ENCODE measurements around the gene MIPOL1. TPM values are rescaled to one million over a fixed set of nuclear protein-coding genes. Genes with fewer than 3 reads are reported as not detected.
"Not testable (repeated sequence)": the region's sequence is repeated elsewhere in the genome, so short reads cannot be mapped to it uniquely, and the experiment has no call there.

Gene MIPOL1
- total RNA-seq, 3 donors from 2014 or later (not counting 1 experiment from before 2014, with no cell fraction given) = not detected

DNA sequence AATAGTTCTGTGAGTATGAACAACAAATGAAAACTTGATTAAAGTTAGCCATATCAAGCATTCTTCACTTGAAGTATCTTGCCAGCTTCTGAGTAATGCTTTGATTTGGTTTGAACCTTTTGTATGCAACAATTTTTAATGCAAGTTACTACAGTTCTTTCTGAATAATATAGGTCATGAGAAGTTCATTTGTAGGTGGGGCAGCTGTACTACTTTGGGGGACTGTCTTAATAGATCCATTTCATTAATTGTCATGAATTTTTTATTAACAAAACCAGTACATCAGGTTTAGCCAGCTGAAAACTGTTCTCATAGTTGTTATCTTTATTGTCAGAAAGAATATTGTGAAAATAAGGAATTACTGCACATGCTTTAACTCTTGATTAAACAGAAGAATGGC is 254.6 kb downstream of the MIPOL1 start:
- H3K36me3 Mint-ChIP-seq = no peaks in the 10 kb centered on the region
- no peaks in the 10 kb centered on the region for H3K4me1 Mint-ChIP-seq
- no peak for ATAC-seq
- H3K27ac Mint-ChIP-seq = no peak overlapping the region
- no peak overlapping the region for H3K4me3 ChIP-seq (ENCODE audit: low read length)
- no peaks in the 10 kb centered on the region for H3K36me3 ChIP-seq (ENCODE audit: control insufficient read depth, insufficient read depth, low read length)
- TF ChIP-seq, protein P1, sequence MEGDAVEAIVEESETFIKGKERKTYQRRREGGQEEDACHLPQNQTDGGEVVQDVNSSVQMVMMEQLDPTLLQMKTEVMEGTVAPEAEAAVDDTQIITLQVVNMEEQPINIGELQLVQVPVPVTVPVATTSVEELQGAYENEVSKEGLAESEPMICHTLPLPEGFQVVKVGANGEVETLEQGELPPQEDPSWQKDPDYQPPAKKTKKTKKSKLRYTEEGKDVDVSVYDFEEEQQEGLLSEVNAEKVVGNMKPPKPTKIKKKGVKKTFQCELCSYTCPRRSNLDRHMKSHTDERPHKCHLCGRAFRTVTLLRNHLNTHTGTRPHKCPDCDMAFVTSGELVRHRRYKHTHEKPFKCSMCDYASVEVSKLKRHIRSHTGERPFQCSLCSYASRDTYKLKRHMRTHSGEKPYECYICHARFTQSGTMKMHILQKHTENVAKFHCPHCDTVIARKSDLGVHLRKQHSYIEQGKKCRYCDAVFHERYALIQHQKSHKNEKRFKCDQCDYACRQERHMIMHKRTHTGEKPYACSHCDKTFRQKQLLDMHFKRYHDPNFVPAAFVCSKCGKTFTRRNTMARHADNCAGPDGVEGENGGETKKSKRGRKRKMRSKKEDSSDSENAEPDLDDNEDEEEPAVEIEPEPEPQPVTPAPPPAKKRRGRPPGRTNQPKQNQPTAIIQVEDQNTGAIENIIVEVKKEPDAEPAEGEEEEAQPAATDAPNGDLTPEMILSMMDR (IDR thresholded peaks at IDR 0.05) = no peak
- H3K9me3 Mint-ChIP-seq = peaks cover 9 to 12% of the 10 kb centered on the region in 2 donors
- intact Hi-C loops (cut with micrococcal nuclease) = no loop called here
- no peaks in the 10 kb centered on the region for H3K27me3 ChIP-seq (ENCODE audit: control insufficient read depth, insufficient read depth, low read length)
- H3K9me3 ChIP-seq (ENCODE audit: control insufficient read depth, insufficient read depth, low read length) = no peaks in the 10 kb centered on the region
- no peaks in the 10 kb centered on the region for H3K27me3 Mint-ChIP-seq (ENCODE audit: low read depth in 2 of 2)
- H3K4me3 Mint-ChIP-seq = no peak overlapping the region
- no peaks in the 10 kb centered on the region for H3K4me1 ChIP-seq (ENCODE audit: control insufficient read depth, insufficient read depth, low read length)
- H3K27ac ChIP-seq (ENCODE audit: low read length) = no peak overlapping the region
- no peak for DNase-seq

DNA sequence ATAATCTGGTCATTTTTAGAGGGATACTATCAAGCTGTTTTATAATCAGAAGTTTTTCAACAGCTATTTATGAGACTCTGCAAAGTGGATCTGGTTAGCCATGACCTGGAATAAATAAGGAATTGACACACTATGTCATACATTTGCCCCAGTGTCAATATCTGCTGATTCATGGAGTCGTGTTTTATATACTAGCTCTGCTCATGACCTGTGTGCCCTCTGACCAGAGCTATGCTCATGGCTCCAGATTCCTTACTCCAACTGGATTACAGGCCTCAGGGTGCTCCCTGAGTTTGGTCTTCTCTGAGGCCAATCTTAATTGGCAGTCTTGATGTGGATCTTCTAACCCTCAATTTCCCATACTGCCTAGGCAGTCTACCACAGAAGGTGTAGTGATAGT is 256.2 kb downstream of the MIPOL1 start:
- WGBS (ENCODE audit: insufficient coverage) = 79% methylated on average over 1 of the region's 1 CpG
- H3K27ac ChIP-seq (ENCODE audit: low read length) = no peak overlapping the region
- no peak overlapping the region for H3K4me3 ChIP-seq (ENCODE audit: low read length)
- no peaks in the 10 kb centered on the region for H3K27me3 Mint-ChIP-seq (ENCODE audit: low read depth in 2 of 2)
- TF ChIP-seq, protein P1 (IDR thresholded peaks at IDR 0.05) = no peak
- H3K27ac Mint-ChIP-seq = no peak overlapping the region
- DNase-seq (no peak), ATAC-seq (no peak)
- no peak overlapping the region for H3K4me3 Mint-ChIP-seq
- no peaks in the 10 kb centered on the region for H3K4me1 ChIP-seq (ENCODE audit: control insufficient read depth, insufficient read depth, low read length)
- H3K36me3 ChIP-seq (ENCODE audit: control insufficient read depth, insufficient read depth, low read length) = no peaks in the 10 kb centered on the region
- H3K4me1 Mint-ChIP-seq = no peaks in the 10 kb centered on the region
- peaks cover 9 to 22% of the 10 kb centered on the region in 2 donors for H3K9me3 Mint-ChIP-seq
- intact Hi-C loops (cut with micrococcal nuclease) = no loop called here
- no peaks in the 10 kb centered on the region for H3K36me3 Mint-ChIP-seq
- H3K27me3 ChIP-seq (ENCODE audit: control insufficient read depth, insufficient read depth, low read length) = no peaks in the 10 kb centered on the region
- no peaks in the 10 kb centered on the region for H3K9me3 ChIP-seq (ENCODE audit: control insufficient read depth, insufficient read depth, low read length)

- no peak for DNase-seq
- Histone ChIP-seq H3K27ac (ENCODE audit: low read length) (no peak overlapping the region), H3K36me3 (ENCODE audit: control insufficient read depth, insufficient read depth, low read length) (no peaks in the 10 kb centered on the region), H3K4me1 (ENCODE audit: control insufficient read depth, insufficient read depth, low read length) (no peaks in the 10 kb centered on the region), H3K9me3 (ENCODE audit: control insufficient read depth, insufficient read depth, low read length) (no peaks in the 10 kb centered on the region), H3K27me3 (ENCODE audit: control insufficient read depth, insufficient read depth, low read length) (no peaks in the 10 kb centered on the region), H3K4me3 (ENCODE audit: low read length) (no peak overlapping the region)
- H3K4me1 Mint-ChIP-seq = no peaks in the 10 kb centered on the region
- no peak overlapping the region for H3K4me3 Mint-ChIP-seq
- H3K27ac Mint-ChIP-seq = no peak overlapping the region
- TF ChIP-seq, protein P1 (IDR thresholded peaks at IDR 0.05) = no peak
- H3K27me3 Mint-ChIP-seq (ENCODE audit: low read depth in 2 of 2) = no peaks in the 10 kb centered on the region
- no peak for ATAC-seq
- peaks cover 7% of the 10 kb centered on the region for H3K36me3 Mint-ChIP-seq
- intact Hi-C loops (cut with micrococcal nuclease) = no loop called here
- H3K9me3 Mint-ChIP-seq = peaks cover 13 to 19% of the 10 kb centered on the region in 2 donors
These were observed 259.6 kb downstream of the MIPOL1 start for GRCh38 chr14:37457334-37457733.

DNA sequence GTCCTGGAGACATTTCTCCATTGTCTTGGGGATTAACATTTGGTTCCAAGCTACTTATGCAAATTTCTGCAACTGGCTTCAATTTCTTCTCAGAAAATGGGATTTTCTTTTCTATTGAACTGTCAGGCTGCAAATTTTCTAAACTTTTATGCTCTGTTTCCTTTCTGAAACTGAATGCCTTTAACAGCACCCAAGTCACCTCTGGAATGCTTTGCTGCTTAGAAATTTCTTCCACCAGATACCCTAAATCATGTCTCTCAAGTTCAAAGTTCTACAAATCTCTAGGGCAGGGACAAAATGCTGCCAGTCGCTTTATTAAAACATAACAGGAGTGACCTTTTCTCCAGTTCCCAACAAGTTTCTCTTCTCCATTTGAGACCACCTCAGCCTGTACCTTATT is 264.7 kb downstream of the MIPOL1 start:
- H3K36me3 ChIP-seq (ENCODE audit: control insufficient read depth, insufficient read depth, low read length); H3K27me3 Mint-ChIP-seq (ENCODE audit: low read depth in 2 of 2); H3K4me3 ChIP-seq (ENCODE audit: low read length); H3K4me1 ChIP-seq (ENCODE audit: control insufficient read depth, insufficient read depth, low read length); H3K9me3 ChIP-seq (ENCODE audit: control insufficient read depth, insufficient read depth, low read length); H3K27me3 ChIP-seq (ENCODE audit: control insufficient read depth, insufficient read depth, low read length); H3K4me3 Mint-ChIP-seq; intact Hi-C loops (cut with micrococcal nuclease); ATAC-seq; H3K27ac ChIP-seq (ENCODE audit: low read length); H3K27ac Mint-ChIP-seq; H3K4me1 Mint-ChIP-seq; DNase-seq; H3K36me3 Mint-ChIP-seq: not testable (repeated sequence)
- 92% methylated on average over 1 of the region's 1 CpG for WGBS (ENCODE audit: insufficient coverage)
- peaks cover 19 to 34% of the 10 kb centered on the region in 2 donors for H3K9me3 Mint-ChIP-seq
